GM19397 (cell line): ENCODE measurements around the gene LCN12.
"Not testable (repeated sequence)": the region's sequence is repeated elsewhere in the genome, so short reads cannot be mapped to it uniquely, and the experiment has no call there.

Source experiments
- ATAC-seq: cut with Tn5 transposase; IDR thresholded peaks from one replicate; pipeline ENCODE4 v1.9.1; 2021; ENCODE audit warnings: mild to moderate bottlenecking, moderate library complexity; ENCODE audit not compliant: unreplicated experiment

Gene LCN12

GRCh38 chr9:136984464-136985026 lies 32.5 kb downstream of the LCN12 start:
- ATAC-seq: no peak

DNA sequence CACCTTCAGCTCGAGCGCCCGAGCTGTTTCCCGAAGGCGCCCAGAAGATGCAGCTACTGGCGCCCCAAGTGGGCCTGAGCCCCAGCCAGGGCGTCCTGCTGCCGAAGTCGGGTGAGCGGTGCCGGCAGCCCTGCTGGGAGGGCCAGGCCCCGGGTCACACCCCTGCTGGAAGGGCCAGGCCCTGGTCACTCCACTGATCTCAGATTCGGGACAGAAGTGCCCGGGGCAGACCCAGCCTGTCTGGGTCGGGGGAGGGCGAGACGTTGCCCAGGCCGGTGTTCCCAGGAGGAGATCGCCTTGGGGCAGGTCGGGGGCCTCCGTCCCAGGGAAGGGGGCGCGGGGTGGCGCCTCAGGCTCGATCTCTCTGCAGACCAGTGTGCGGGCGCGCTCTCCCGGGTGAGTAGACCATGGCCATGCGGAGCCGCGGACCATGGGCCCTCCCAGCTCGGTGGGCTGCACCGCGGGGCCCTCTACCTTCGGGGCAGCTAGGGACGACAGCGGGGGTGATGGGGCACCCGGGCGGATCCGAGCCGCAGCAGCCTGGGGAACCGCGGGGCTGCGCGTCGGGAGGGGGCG lies 33.0 kb downstream of the LCN12 start:
- no peak for ATAC-seq

DNA sequence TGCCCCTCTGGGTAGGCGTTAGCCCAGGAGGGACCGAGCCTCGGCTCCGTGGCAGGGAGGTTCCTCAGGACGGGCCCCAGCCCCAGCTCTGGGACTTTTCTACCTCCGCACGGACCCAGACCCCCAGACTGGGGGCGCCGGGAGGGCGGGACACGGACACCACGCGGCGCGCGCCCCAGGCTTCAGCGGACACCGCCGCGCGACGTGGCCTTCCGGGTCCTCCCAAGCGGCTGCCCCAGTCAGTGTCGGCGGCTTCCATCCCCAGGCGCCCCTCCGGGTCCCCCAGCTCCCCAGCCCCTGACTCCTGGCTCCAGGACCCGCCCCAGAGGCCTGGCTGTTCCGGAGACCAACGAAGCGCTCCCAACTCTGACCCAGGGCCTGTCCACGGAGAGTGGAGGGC lies 33.8 kb downstream of the LCN12 start:
- no peak for ATAC-seq

DNA sequence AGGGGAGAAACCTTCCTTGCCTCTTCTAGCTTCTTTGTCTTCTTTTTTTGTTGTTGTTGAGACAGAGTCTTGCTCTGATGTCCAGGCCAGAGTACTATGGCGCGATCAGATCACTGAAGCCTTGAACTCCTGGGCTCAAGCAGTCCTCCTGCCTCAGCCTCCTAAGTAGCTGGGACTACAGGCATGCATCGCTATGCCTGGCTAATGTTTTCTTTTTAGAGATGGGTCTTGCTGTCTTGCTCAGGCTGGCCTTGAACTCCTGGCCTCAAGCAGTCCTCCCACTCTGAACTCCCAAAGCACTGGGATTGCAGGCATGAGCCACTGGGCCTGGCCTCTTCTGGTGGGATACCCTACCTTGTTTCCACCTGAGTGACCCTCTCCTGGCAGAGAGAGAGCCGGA lies 36.8 kb downstream of the LCN12 start:
- ATAC-seq: no peak

- no peak for ATAC-seq
Observed at GRCh38 chr9:136990242-136990911, 38.3 kb downstream of the LCN12 start.

GRCh38 chr9:136991993-136992818 lies 40.1 kb downstream of the LCN12 start, which contains the start of gene PAXX:
TSS of gene PAXX (plus strand) at chr9:136992422. CDS start at chr9:136992444, 22 bp downstream.
- ATAC-seq: peak; percentile 83

GRCh38 chr9:136992819-136993369 lies 40.8 kb downstream of the LCN12 start:
- no peak for ATAC-seq

GRCh38 chr9:136994180-136994887 lies 42.3 kb downstream of the LCN12 start:
- no peak for ATAC-seq

- ATAC-seq: no peak
Observed at GRCh38 chr9:136994888-136995230, 42.8 kb downstream of the LCN12 start.

- ATAC-seq: no peak
Observed at GRCh38 chr9:136995362-136995761, 43.3 kb downstream of the LCN12 start.

- ATAC-seq: no peak
Observed at GRCh38 chr9:136995772-136996311, 43.8 kb downstream of the LCN12 start.

GRCh38 chr9:136996361-136997292 lies 44.6 kb downstream of the LCN12 start, which contains the start of gene CLIC3:
TSS of gene CLIC3 (minus strand) at chr9:136996568. CDS start at chr9:136996543, 25 bp downstream.
- ATAC-seq: no peak

GRCh38 chr9:136997371-136997770 lies 45.3 kb downstream of the LCN12 start:
- ATAC-seq: no peak

GRCh38 chr9:136997830-136998234 lies 45.8 kb downstream of the LCN12 start:
- ATAC-seq: no peak

DNA sequence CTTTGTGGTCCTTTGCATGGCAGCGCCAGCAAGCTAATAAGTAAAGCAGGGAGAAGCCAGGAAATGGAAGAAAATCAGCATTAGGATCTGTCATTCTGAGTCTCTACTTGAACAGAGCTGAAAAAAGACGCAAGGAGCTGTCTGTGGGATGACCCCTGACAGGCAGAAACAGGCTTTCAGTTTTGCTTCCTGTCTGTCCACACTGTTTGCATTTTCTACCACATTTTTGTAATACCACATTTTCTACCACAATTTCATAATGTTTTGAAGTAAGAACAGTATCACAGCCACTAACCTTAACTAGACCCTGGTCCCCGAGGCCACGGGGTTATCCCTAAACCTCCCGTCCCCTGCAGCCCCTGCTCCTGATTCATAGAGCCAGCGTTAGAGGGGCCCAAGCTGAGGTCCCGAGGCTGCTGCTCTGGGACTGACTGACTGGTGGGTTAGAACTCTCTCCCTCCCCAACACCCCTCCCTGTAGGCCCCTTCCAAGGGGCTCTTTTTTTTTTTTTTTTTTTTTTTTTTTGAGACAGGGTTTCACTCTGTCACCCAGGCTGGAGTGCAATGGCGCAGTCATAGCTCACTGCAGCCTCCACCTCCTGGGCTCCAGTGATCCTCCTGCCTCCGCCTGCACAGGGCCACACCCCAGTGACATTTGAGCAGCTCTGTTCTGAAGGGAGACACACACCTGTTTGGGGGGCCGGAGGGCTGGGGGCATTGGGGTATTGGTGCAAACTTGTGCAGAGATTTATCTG lies 48.3 kb downstream of the LCN12 start:
- ATAC-seq: peak; percentile 60

- no peak for ATAC-seq
Observed at GRCh38 chr9:137001857-137002645, 50.0 kb downstream of the LCN12 start.

- ATAC-seq: no peak
Observed at GRCh38 chr9:137002646-137003041, 50.6 kb downstream of the LCN12 start.

DNA sequence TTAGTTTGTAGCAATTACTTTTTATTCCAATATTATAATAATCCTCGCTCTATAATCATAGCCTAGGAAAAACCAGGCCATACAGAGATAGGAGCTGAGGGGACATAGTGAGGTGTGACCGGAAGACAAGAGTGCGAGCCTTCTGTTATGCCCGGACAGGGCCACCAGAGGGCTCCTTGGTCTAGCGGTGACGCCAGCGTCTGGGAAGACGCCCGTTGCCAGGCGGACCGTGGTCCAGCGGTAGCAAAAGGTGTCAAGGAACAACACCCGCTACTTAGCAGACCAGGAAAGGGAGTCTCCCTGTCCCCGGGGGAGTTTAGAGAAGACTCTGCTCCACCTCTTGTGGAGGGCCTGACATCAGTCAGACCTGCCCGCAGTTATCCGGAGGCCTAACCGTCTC lies 52.2 kb downstream of the LCN12 start:
- ATAC-seq: not testable (repeated sequence)
